Measurements from ENCODE around the gene BMI1.
"Not testable (repeated sequence)": the region's sequence is repeated elsewhere in the genome, so short reads cannot be mapped to it uniquely, and the experiment has no call there.

GRCh38 chr10:22357770-22358169 is 36.9 kb downstream of the BMI1 start:
- not testable (repeated sequence) for TF ChIP-seq POLR2A (IDR thresholded peaks at IDR 0.05); POLR2AphosphoS5 (IDR thresholded peaks at IDR 0.05); CTCF (IDR thresholded peaks at IDR 0.05 in 8 of 11, conservative IDR thresholded peaks at IDR 0.05 in 3 of 11)

Measured in spleen (tissue), 7 donors.